Endothelial cell of umbilical vein (primary cell): ENCODE data around the gene DPP7. TPM values are rescaled to one million over a fixed set of nuclear protein-coding genes. Genes with fewer than 3 reads are reported as not detected.
"Not testable (repeated sequence)": the region's sequence is repeated elsewhere in the genome, so short reads cannot be mapped to it uniquely, and the experiment has no call there.

Experiments used
- BruUV-seq: library from RNA; stranded (reverse); fragments of 400-500 nt; replicated peaks from 2 replicates; lab custom pipeline; 2021; lab: Mats Ljungman, UMichigan
- CTCF ChIA-PET: fragments of 300-600, 350-600 bp; sonication (Branson Sonifier 250); formaldehyde crosslinking; loops from one replicate; lab custom pipeline; 2021; ENCODE audit warnings: antibody characterized with exemption, inconsistent platforms; lab: Charles Lee
- POLR2A ChIA-PET: fragments of 300-600, 350-600 bp; sonication (Branson Sonifier 250); formaldehyde crosslinking; loops from one replicate; lab custom pipeline; 2021; ENCODE audit warnings: antibody characterized with exemption, inconsistent platforms; lab: Charles Lee
- DNase-seq: peaks from one replicate; pipeline ENCODE4 v3.0.0-alpha.2; 2011; ENCODE audit warnings: low read depth, low spot score
- FAIRE-seq: peaks from 2 replicates; lab custom pipeline; 2011; peaks lifted over from hg19 to GRCh38; lab: Jason Lieb, UNC
- H2AFZ ChIP-seq: 2 replicates; pipeline ENCODE4 v1.6.0; 2012; ENCODE audit warnings: low read depth, low read length, control low read depth, inconsistent platforms
- H3K27ac ChIP-seq: 2 replicates; pipeline ENCODE4 v1.5.1; 2011; ENCODE audit warnings: low read depth, mild to moderate bottlenecking, control low read depth, low read length, moderate library complexity; ENCODE audit not compliant: insufficient read depth
- H3K27me3 ChIP-seq, 2 experiments: 2 replicates each; pipeline versions ENCODE4 v1.6.0 to v1.6.1; 2011; ENCODE audit warnings: low read length in 2 of 2, mixed read lengths in 1 of 2; ENCODE audit not compliant: control insufficient read depth in 2 of 2, insufficient read depth in 2 of 2
- H3K36me3 ChIP-seq, 2 experiments: 2 replicates in 1 of 2; 3 replicates in 1 of 2; pipeline ENCODE4 v1.5.1; 2011; ENCODE audit warnings: low read length in 2 of 2, mild to moderate bottlenecking in 1 of 2, moderate library complexity in 1 of 2; ENCODE audit not compliant: control insufficient read depth in 2 of 2, insufficient read depth in 2 of 2; ENCODE audit errors: extremely low read depth in 1 of 2
- H3K4me1 ChIP-seq: 3 replicates; pipeline ENCODE4 v1.5.1; 2011; ENCODE audit warnings: mild to moderate bottlenecking, low read length; ENCODE audit not compliant: control insufficient read depth, insufficient read depth; ENCODE audit errors: extremely low read depth
- H3K4me2 ChIP-seq: 2 replicates; pipeline ENCODE4 v1.6.1; 2011; ENCODE audit warnings: low read length, control low read depth, mixed read lengths; ENCODE audit not compliant: insufficient read depth
- H3K4me3 ChIP-seq, 3 experiments: fragments of 200-600 bp in 1 of 3; sonication (generic), shearing (Covaris generic) in 1 of 3; replicated peaks in 1 of 3; 2 replicates each; pipeline ENCODE4 v1.5.1; 2011 to 2016; ENCODE audit warnings: control low read depth in 3 of 3, low read length in 3 of 3, mild to moderate bottlenecking in 2 of 3, inconsistent platforms in 1 of 3, low read depth in 1 of 3, moderate library complexity in 1 of 3; ENCODE audit not compliant: insufficient read depth in 1 of 3
- H3K79me2 ChIP-seq: 2 replicates; pipeline ENCODE4 v1.6.0; 2012; ENCODE audit warnings: low read length, inconsistent platforms; ENCODE audit not compliant: control insufficient read depth, insufficient read depth
- H3K9ac ChIP-seq: replicated peaks from 2 replicates; pipeline ENCODE3; 2011; ENCODE audit warnings: low read length, control low read depth; ENCODE audit not compliant: insufficient read depth; ENCODE audit errors: extremely low read depth
- H3K9me1 ChIP-seq: replicated peaks from 3 replicates; pipeline ENCODE4 v1.6.0; 2011; ENCODE audit warnings: mild to moderate bottlenecking, low read length; ENCODE audit not compliant: control insufficient read depth, insufficient read depth; ENCODE audit errors: extremely low read depth
- H3K9me3 ChIP-seq: replicated peaks from 2 replicates; pipeline ENCODE4 v1.5.1; 2012; ENCODE audit warnings: low read length, inconsistent platforms; ENCODE audit not compliant: control insufficient read depth, insufficient read depth
- H4K20me1 ChIP-seq: replicated peaks from 2 replicates; pipeline ENCODE3; 2011; ENCODE audit warnings: mild to moderate bottlenecking, low read length; ENCODE audit not compliant: control insufficient read depth, insufficient read depth; ENCODE audit errors: extremely low read depth
- CTCF ChIP-seq, 2 donors: IDR thresholded peaks; 1 replicate in 1 of 2; 2 replicates in 1 of 2; pipeline ENCODE4 v1.5.1; 2011; ENCODE audit warnings: low read length in 2 of 2, mild to moderate bottlenecking in 2 of 2, moderate library complexity in 2 of 2, control low read depth in 1 of 2, inconsistent platforms in 1 of 2, low read depth in 1 of 2; ENCODE audit not compliant: insufficient read depth in 1 of 2; ENCODE audit errors: extremely low read depth in 1 of 2
- EZH2 ChIP-seq: IDR thresholded peaks from 2 replicates; pipeline ENCODE4 v1.6.1; 2012; ENCODE audit warnings: borderline replicate concordance, low read depth, mild to moderate bottlenecking, moderate library complexity, low read length, inconsistent platforms; ENCODE audit not compliant: severe bottlenecking
- FOS ChIP-seq: IDR thresholded peaks from 2 replicates; pipeline ENCODE4 v1.6.1; 2011; ENCODE audit warnings: mild to moderate bottlenecking, low read length, moderate library complexity, borderline replicate concordance; ENCODE audit not compliant: insufficient read depth
- GATA2 ChIP-seq: IDR thresholded peaks from 2 replicates; pipeline ENCODE4 v1.7.0; 2011; ENCODE audit warnings: low read depth, mild to moderate bottlenecking, moderate library complexity, mixed read lengths, low read length; ENCODE audit not compliant: insufficient read length, insufficient read depth
- JUN ChIP-seq: IDR thresholded peaks from 2 replicates; pipeline ENCODE4 v1.6.1; 2011; ENCODE audit warnings: borderline replicate concordance, low read depth; ENCODE audit not compliant: insufficient read length, insufficient read depth
- MAX ChIP-seq: IDR thresholded peaks from 2 replicates; pipeline ENCODE4 v1.6.1; 2011; ENCODE audit not compliant: insufficient read depth, insufficient read length
- MYC ChIP-seq: IDR thresholded peaks from one replicate; pipeline ENCODE4 v1.6.1; 2011; ENCODE audit warnings: mild to moderate bottlenecking, low read depth, low read length
- POLR2A ChIP-seq: IDR thresholded peaks from 2 replicates; pipeline ENCODE4 v1.6.1; 2012; ENCODE audit warnings: low read depth, mild to moderate bottlenecking, control low read depth, low read length
- POLR2AphosphoS5 ChIP-seq: IDR thresholded peaks from 2 replicates; pipeline ENCODE4 v1.6.1; 2012; ENCODE audit warnings: low read depth, mild to moderate bottlenecking, control low read depth, low read length, moderate library complexity; ENCODE audit not compliant: insufficient read depth
- dilution Hi-C: fragments of 300-500 bp; cut with MboI; formaldehyde crosslinking; loops from one replicate; pipeline ENCODE4 v1.15.0; 2019; ENCODE audit warnings: low sequenced_read_pairs; ENCODE audit not compliant: extremely low pct_ligation_motif_present
- intact Hi-C: fragments of 100-400 bp; cut with micrococcal nuclease; formaldehyde crosslinking; loops from one replicate; pipeline ENCODE4 v1.10.0; 2022
- polyA plus RNA-seq, 4 experiments: library from polyadenylated mRNA; depleted of rRNA in 3 of 4; stranded (reverse) in 3 of 4; unstranded in 1 of 4; fragments of >200 nt; gene quantifications; 2 replicates each; pipeline versions ENCODE4 v1.2.1 to v1.2.3, GENCODE V29; 2011 to 2012; ENCODE audit warnings: missing spikeins in 1 of 4
- total RNA-seq: library from RNA; stranded (reverse); gene quantifications from 2 replicates; pipeline ENCODE4 v1.2.3, GENCODE V29; 2021

DPP7 gene
- total and polyA plus RNA-seq, 2 donors (not counting 3 experiments of a cell fraction or from before 2014, with no cell fraction given) = 149 to 200 TPM

GRCh38 chr9:137063311-137064026 is 51.1 kb downstream of the DPP7 start:
- TF ChIP-seq CTCF (IDR thresholded peaks at IDR 0.05; ENCODE audit: extremely low read depth in 1 of 2, insufficient read depth in 1 of 2, low read depth in 1 of 2, low read length in 2 of 2) = no peak
- TF ChIP-seq MYC = no peak
- TF ChIP-seq JUN = no peak
- TF ChIP-seq POLR2AphosphoS5 = no peak
- no peak for TF ChIP-seq GATA2
- TF ChIP-seq POLR2A = no peak
- no peak for TF ChIP-seq MAX
- no peak for TF ChIP-seq EZH2
- no peak for TF ChIP-seq FOS

GRCh38 chr9:137062798-137063197 is 51.7 kb downstream of the DPP7 start:
- H3K9me1 ChIP-seq, POLR2A ChIA-PET, BruUV-seq, H3K27me3 ChIP-seq, H3K4me1 ChIP-seq, H3K4me2 ChIP-seq, H3K4me3 ChIP-seq, H3K27ac ChIP-seq, H3K9me3 ChIP-seq, H3K79me2 ChIP-seq, H2AFZ ChIP-seq, H4K20me1 ChIP-seq, dilution Hi-C loops, intact Hi-C loops, H3K9ac ChIP-seq, FAIRE-seq, DNase-seq, H3K36me3 ChIP-seq: not testable (repeated sequence)
- CTCF ChIA-PET = interaction anchor here (2.3 kb wide), 1 partner anchor 34 kb away, joined by 16 read pairs; no protein-coding TSS in a partner anchor

More at GRCh38 chr9:137063311-137064026, 51.1 kb downstream of the DPP7 start:
- no TSS peak for BruUV-seq
- H3K4me3 ChIP-seq = no peak overlapping the region
- no peaks in the 10 kb centered on the region for H4K20me1 ChIP-seq
- H2AFZ ChIP-seq = no peak overlapping the region
- H3K79me2 ChIP-seq = peaks cover 3% of the 10 kb centered on the region
- no peaks in the 10 kb centered on the region for H3K36me3 ChIP-seq
- no peaks in the 10 kb centered on the region for H3K9me1 ChIP-seq
- no peak overlapping the region for H3K4me2 ChIP-seq
- CTCF ChIA-PET = interaction anchor here (0.6 to 2.3 kb wide), 22 partner anchors 8 to 285 kb away, joined by 3 to 52 read pairs (median 8); partner anchors contain the start of genes MAN1B1, NPDC1, RNF224 and TMEM141
- no peaks in the 10 kb centered on the region for H3K4me1 ChIP-seq
- dilution Hi-C loops = no loop called here
- no peaks in the 10 kb centered on the region for H3K27me3 ChIP-seq
- POLR2A ChIA-PET = interaction anchor here (1.0 kb wide), 1 partner anchor 16 kb away, joined by 4 read pairs; no protein-coding TSS in a partner anchor
- FAIRE-seq (no peak), DNase-seq (no peak)
- no peak overlapping the region for H3K9ac ChIP-seq
- H3K27ac ChIP-seq = no peak overlapping the region
- H3K9me3 ChIP-seq = no peaks in the 10 kb centered on the region
- intact Hi-C loops = loop anchor here (1.0 kb wide), 2 partner anchors 34 to 276 kb away; no protein-coding TSS in a partner anchor
